Kidney epithelial cell (primary cell): ENCODE results near the gene MAP3K1. TPM values are rescaled to one million over a fixed set of nuclear protein-coding genes. Genes with fewer than 3 reads are reported as not detected.
A peak's percentile ranks its signal among the peaks of the same experiment; 100 is the strongest.

Source experiments
- DNase-seq: peaks from one replicate; pipeline ENCODE4 v3.0.0-alpha.2; 2010; ENCODE audit warnings: low read depth
- H3K27me3 ChIP-seq: 2 replicates; pipeline ENCODE4 v1.6.0; 2011; ENCODE audit warnings: low read length; ENCODE audit not compliant: control insufficient read depth, insufficient read depth
- H3K36me3 ChIP-seq: 2 replicates; pipeline ENCODE4 v1.5.1; 2011; ENCODE audit warnings: low read length; ENCODE audit not compliant: control insufficient read depth, insufficient read depth
- H3K4me3 ChIP-seq: 2 replicates; pipeline ENCODE4 v1.5.1; 2011; ENCODE audit warnings: low read depth, mild to moderate bottlenecking, control low read depth, low read length
- total RNA-seq: library from RNA; depleted of rRNA; stranded (reverse); fragments of >200 nt; gene quantifications from 2 replicates; pipeline ENCODE4 v1.2.3, GENCODE V29; 2015
- TF ChIP-seq, protein P1 (sequence below): IDR thresholded peaks from 2 replicates; pipeline ENCODE4 v1.5.1; 2011; ENCODE audit warnings: mild to moderate bottlenecking, moderate library complexity, low read length, control low read depth, inconsistent platforms; ENCODE audit not compliant: insufficient read depth, poor library complexity, severe bottlenecking

MAP3K1 gene
- total RNA-seq, 1 donor from 2014 or later = 21.3 TPM

DNA sequence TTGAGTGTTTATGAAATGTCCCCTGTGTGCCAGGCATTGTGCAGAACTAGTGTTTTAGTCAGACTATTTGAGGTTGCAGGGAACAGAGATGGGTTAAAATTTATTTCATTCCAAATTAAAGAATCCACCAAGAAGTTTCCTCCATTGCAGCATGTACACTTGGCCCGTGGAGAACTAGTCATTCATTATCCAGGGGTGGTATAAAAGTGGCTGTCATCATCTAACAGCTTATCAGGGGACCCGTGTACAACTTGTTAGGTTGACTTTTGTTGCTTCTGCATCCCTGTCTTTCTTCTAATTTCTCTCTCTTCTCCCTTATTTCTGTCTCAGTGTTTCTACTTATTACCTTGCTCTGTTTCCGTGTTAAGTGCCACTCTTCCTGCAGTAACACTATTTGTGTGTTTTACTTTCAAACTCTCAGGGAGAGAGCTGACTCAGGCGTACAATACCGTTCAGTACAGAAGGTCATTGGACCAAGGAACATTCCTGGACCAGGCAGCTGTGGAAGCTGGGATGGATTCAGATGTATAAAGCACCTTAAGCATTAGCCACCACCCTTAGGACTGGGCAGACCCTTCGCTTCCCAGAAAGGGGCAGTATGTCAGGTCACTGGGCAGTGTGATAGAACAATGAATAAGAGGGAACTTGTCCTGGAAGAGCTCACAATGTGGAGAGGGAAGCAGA is 36.1 kb downstream of the MAP3K1 start:
- TF ChIP-seq, protein P1, sequence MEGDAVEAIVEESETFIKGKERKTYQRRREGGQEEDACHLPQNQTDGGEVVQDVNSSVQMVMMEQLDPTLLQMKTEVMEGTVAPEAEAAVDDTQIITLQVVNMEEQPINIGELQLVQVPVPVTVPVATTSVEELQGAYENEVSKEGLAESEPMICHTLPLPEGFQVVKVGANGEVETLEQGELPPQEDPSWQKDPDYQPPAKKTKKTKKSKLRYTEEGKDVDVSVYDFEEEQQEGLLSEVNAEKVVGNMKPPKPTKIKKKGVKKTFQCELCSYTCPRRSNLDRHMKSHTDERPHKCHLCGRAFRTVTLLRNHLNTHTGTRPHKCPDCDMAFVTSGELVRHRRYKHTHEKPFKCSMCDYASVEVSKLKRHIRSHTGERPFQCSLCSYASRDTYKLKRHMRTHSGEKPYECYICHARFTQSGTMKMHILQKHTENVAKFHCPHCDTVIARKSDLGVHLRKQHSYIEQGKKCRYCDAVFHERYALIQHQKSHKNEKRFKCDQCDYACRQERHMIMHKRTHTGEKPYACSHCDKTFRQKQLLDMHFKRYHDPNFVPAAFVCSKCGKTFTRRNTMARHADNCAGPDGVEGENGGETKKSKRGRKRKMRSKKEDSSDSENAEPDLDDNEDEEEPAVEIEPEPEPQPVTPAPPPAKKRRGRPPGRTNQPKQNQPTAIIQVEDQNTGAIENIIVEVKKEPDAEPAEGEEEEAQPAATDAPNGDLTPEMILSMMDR = no peak
- Histone ChIP-seq H3K36me3 (no peaks in the 10 kb centered on the region), H3K27me3 (no peaks in the 10 kb centered on the region), H3K4me3 (no peak overlapping the region)
- peak; percentile 57 for DNase-seq

DNA sequence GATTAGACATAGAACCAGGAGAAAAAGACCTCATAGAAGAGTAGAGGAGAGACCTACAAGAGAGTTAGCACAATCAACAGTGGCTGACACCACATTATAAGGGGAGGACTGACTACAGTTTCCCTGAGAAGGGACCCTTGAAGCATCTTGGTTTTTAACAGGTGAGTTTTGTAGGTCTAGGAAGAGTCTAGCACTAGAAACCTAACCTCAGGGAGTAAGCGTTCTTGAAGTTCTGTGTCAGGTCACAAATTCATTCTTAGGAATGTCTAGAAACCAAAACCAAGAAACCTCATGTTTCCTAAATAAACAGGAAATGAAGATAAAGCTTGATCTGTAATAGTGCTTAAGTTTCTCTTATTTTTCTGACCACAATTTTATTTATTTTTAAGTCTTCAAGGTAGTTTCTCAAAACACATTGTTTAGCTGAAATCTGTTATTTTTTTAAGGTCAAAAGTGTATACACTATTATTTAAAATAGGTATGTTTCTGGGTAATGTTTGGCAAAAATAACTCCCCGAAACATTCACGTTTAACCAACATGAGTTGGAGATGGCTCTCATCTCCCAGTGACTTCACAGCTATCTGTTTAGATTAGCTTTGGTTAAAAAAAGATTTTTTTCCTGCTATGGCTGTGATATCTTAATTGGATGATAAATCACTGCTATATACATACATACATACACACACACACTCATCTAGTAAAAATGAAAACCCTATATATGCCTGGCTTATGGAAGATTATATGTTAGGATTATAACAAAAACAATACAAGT is 37.1 kb downstream of the MAP3K1 start:
- TF ChIP-seq, protein P1 = no peak
- H3K4me3 ChIP-seq = no peak overlapping the region

GRCh38 chr5:56853698-56854097 is 38.3 kb downstream of the MAP3K1 start:
- no peak overlapping the region for H3K4me3 ChIP-seq
- H3K27me3 ChIP-seq = no peaks in the 10 kb centered on the region
- TF ChIP-seq, protein P1 = no peak

More for the DNA sequence above, 37.1 kb downstream of the MAP3K1 start:
- no peak for DNase-seq
- Histone ChIP-seq H3K36me3 (no peaks in the 10 kb centered on the region), H3K27me3 (no peaks in the 10 kb centered on the region)

DNA sequence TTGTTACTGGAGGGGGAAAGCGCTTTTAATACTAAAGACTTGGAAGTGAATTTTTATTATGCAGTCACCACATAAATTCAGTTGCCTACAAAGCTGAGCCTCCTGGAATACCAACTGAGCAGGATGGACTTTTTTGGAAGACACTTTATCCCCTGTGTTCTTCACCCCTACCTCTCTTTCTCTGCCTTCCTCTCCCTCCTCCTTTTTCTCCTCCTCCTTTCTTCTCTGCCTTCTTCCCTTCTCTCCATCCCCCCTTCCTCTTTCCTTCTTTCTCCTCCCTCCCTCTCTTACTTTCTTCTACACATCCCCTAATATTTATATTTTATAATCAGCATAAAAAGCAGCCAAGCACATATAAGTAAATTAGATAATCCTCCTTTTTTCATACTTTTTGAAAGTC is 39.6 kb downstream of the MAP3K1 start:
- TF ChIP-seq, protein P1 = no peak
- Histone ChIP-seq H3K36me3 (no peaks in the 10 kb centered on the region), H3K27me3 (no peaks in the 10 kb centered on the region), H3K4me3 (no peak overlapping the region)
- DNase-seq = no peak

More at GRCh38 chr5:56853698-56854097, 38.3 kb downstream of the MAP3K1 start:
- DNase-seq = no peak
- no peaks in the 10 kb centered on the region for H3K36me3 ChIP-seq

DNA sequence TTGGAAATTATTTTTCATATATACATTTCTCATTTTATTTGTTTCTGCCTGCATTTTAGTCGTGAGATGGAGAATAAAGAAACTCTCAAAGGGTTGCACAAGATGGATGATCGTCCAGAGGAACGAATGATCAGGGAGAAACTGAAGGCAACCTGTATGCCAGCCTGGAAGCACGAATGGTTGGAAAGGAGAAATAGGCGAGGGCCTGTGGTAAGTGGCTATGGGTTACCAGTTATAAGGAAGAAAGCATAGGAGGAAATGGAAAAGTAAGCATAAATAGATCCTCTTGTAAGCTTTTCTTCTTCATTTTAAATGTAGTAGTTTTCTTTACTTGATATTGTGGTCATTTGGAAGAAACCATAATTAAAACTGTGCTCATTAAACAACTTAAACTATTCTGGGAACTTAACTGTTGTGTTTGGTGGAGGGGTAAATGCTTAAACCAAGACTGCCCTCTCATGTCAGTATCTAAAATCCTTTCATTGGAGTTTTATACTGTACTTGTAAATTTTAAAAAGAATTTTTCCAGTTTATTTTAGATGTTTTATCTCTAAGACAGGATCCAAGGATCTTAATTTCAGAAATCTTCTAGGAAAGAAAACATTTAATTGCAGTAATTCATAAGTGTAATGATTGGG is 41.3 kb downstream of the MAP3K1 start:
- Histone ChIP-seq H3K4me3 (no peak overlapping the region), H3K36me3 (no peaks in the 10 kb centered on the region), H3K27me3 (no peaks in the 10 kb centered on the region)
- TF ChIP-seq, protein P1 = no peak
- DNase-seq = no peak
